Type B pancreatic cell (in vitro differentiated cells): ENCODE results near the gene LRRC7. TPM values are rescaled to one million over a fixed set of nuclear protein-coding genes. Genes with fewer than 3 reads are reported as not detected.
"Not testable (repeated sequence)": the region's sequence is repeated elsewhere in the genome, so short reads cannot be mapped to it uniquely, and the experiment has no call there.

ENCODE experiments used
- DNase-seq: peaks from one replicate; pipeline ENCODE4 v3.0.0; 2021; ENCODE audit warnings: mixed read lengths; ENCODE audit not compliant: unreplicated experiment; ENCODE audit errors: extremely low spot score
- H3K27ac Mint-ChIP-seq: 2 replicates; pipeline ENCODE4 v1.8.0; 2021; ENCODE audit warnings: mild to moderate bottlenecking, mixed read lengths
- H3K27me3 Mint-ChIP-seq: 2 replicates; pipeline ENCODE4 v1.8.0; 2021; ENCODE audit warnings: mixed read lengths
- H3K36me3 Mint-ChIP-seq: 2 replicates; pipeline ENCODE4 v1.8.0; 2021; ENCODE audit warnings: mixed read lengths
- H3K4me1 Mint-ChIP-seq: one replicate; pipeline ENCODE4 v1.8.0; 2021; ENCODE audit warnings: mixed read lengths; ENCODE audit not compliant: unreplicated experiment
- H3K4me3 Mint-ChIP-seq: 2 replicates; pipeline ENCODE4 v1.8.0; 2021; ENCODE audit warnings: mild to moderate bottlenecking, mixed read lengths
- H3K9me3 Mint-ChIP-seq: 2 replicates; pipeline ENCODE4 v1.8.0; 2021; ENCODE audit warnings: mixed read lengths
- CTCF ChIP-seq: fragments of 200-600 bp; sonication (generic); conservative IDR thresholded peaks from 2 replicates; pipeline ENCODE4 v1.5.0; 2021; ENCODE audit warnings: antibody characterized with exemption, mild to moderate bottlenecking
- total RNA-seq: library from RNA; stranded (reverse); gene quantifications from 2 replicates; pipeline ENCODE4 v1.2.1, GENCODE V29; 2021; ENCODE audit warnings: low replicate concordance

LRRC7 gene
- total RNA-seq, 1 donor from 2014 or later, result 2.8 TPM

- Mint-ChIP-seq H3K4me3 (no peak overlapping the region), H3K9me3 (no peaks in the 10 kb centered on the region), H3K27ac (no peak overlapping the region), H3K4me1 (peaks cover 3% of the 10 kb centered on the region), H3K27me3 (no peaks in the 10 kb centered on the region), H3K36me3 (no peaks in the 10 kb centered on the region)
- no peak for TF ChIP-seq CTCF
- no peak for DNase-seq
These were observed 352.2 kb downstream of the LRRC7 start for GRCh38 chr1:69919922-69920273.

- Mint-ChIP-seq H3K9me3 (no peaks in the 10 kb centered on the region), H3K36me3 (no peaks in the 10 kb centered on the region)
- TF ChIP-seq CTCF, result no peak
These were observed 352.7 kb downstream of the LRRC7 start for GRCh38 chr1:69920426-69920825.

GRCh38 chr1:69921486-69921885 lies 353.8 kb downstream of the LRRC7 start:
- Mint-ChIP-seq H3K27me3 (no peaks in the 10 kb centered on the region), H3K9me3 (no peaks in the 10 kb centered on the region), H3K4me3 (no peak overlapping the region), H3K36me3 (no peaks in the 10 kb centered on the region), H3K4me1 (no peaks in the 10 kb centered on the region), H3K27ac (no peak overlapping the region)
- DNase-seq, result no peak
- TF ChIP-seq CTCF, result no peak

More at GRCh38 chr1:69920426-69920825, 352.7 kb downstream of the LRRC7 start:
- no peak overlapping the region for H3K27ac Mint-ChIP-seq
- no peak for DNase-seq
- H3K4me1 Mint-ChIP-seq, result no peaks in the 10 kb centered on the region
- H3K27me3 Mint-ChIP-seq, result no peaks in the 10 kb centered on the region
- no peak overlapping the region for H3K4me3 Mint-ChIP-seq

- not testable (repeated sequence) for H3K4me1 Mint-ChIP-seq, H3K27me3 Mint-ChIP-seq, H3K36me3 Mint-ChIP-seq, H3K4me3 Mint-ChIP-seq, H3K27ac Mint-ChIP-seq, H3K9me3 Mint-ChIP-seq, DNase-seq
These were observed 360.5 kb downstream of the LRRC7 start for GRCh38 chr1:69928234-69928633.

GRCh38 chr1:69929308-69930057 lies 361.8 kb downstream of the LRRC7 start:
- no peak for DNase-seq
- Mint-ChIP-seq H3K27ac (no peak overlapping the region), H3K4me1 (no peaks in the 10 kb centered on the region), H3K9me3 (no peaks in the 10 kb centered on the region), H3K36me3 (no peaks in the 10 kb centered on the region), H3K27me3 (no peaks in the 10 kb centered on the region), H3K4me3 (no peak overlapping the region)
- TF ChIP-seq CTCF, result no peak

GRCh38 chr1:69930396-69930795 lies 362.7 kb downstream of the LRRC7 start:
- DNase-seq, result no peak
- H3K4me1 Mint-ChIP-seq, result no peaks in the 10 kb centered on the region
- no peak overlapping the region for H3K27ac Mint-ChIP-seq
- TF ChIP-seq CTCF, result no peak
- no peaks in the 10 kb centered on the region for H3K36me3 Mint-ChIP-seq
- H3K9me3 Mint-ChIP-seq, result no peaks in the 10 kb centered on the region
- no peak overlapping the region for H3K4me3 Mint-ChIP-seq
- no peaks in the 10 kb centered on the region for H3K27me3 Mint-ChIP-seq
